Naive thymus-derived CD4-positive, alpha-beta T cell (primary cell): Measurements from ENCODE around the gene DLK1. TPM values are rescaled to one million over a fixed set of nuclear protein-coding genes. Genes with fewer than 3 reads are reported as not detected.

ENCODE experiments used
- ATAC-seq: fragments of 150-1000 bp; cut with Tn5 transposase; 2 replicates; pipeline ENCODE4 v1.10.0; 2021; ENCODE audit warnings: mild to moderate bottlenecking, moderate library complexity
- CTCF ChIA-PET: fragments of 350-600 bp; sonication (Branson Sonifier 250); formaldehyde crosslinking; loops from one replicate; lab custom pipeline; 2021; ENCODE audit warnings: antibody characterized with exemption; lab: Charles Lee
- POLR2A ChIA-PET: fragments of 350-600 bp; sonication (Branson Sonifier 250); formaldehyde crosslinking; loops from one replicate; lab custom pipeline; 2021; ENCODE audit warnings: antibody characterized with exemption, inconsistent platforms; lab: Charles Lee
- DNase-seq, 9 donors: peaks; one replicate each; pipeline versions ENCODE4 v3.0.0 to v3.0.0-alpha.2; 2020 to 2022; ENCODE audit warnings: mixed read lengths in 1 of 9
- H3K27ac ChIP-seq: one replicate; pipeline ENCODE4 v1.7.0; 2013; ENCODE audit warnings: mild to moderate bottlenecking, low read depth, low read length, moderate library complexity
- H3K27me3 ChIP-seq, 2 donors: one replicate each; pipeline ENCODE4 v1.7.0; 2013; ENCODE audit warnings: low read length in 2 of 2, mild to moderate bottlenecking in 2 of 2, moderate library complexity in 2 of 2; ENCODE audit not compliant: control insufficient read depth in 2 of 2, insufficient read depth in 2 of 2
- H3K36me3 ChIP-seq, 3 experiments: 1 replicate in 2 of 3; 2 replicates in 1 of 3; pipeline ENCODE4 v1.7.0; 2013; ENCODE audit warnings: low read length in 3 of 3, mild to moderate bottlenecking in 3 of 3, moderate library complexity in 1 of 3; ENCODE audit not compliant: insufficient read depth in 3 of 3, control insufficient read depth in 2 of 3
- H3K4me1 ChIP-seq, 2 donors: one replicate each; pipeline ENCODE4 v1.7.0; 2013; ENCODE audit warnings: low read length in 2 of 2, mild to moderate bottlenecking in 2 of 2, moderate library complexity in 1 of 2; ENCODE audit not compliant: control insufficient read depth in 2 of 2, insufficient read depth in 2 of 2
- H3K4me3 ChIP-seq: 2 replicates; pipeline ENCODE4 v1.7.0; 2013; ENCODE audit warnings: mild to moderate bottlenecking, low read length
- H3K9me3 ChIP-seq, 3 experiments: 1 replicate in 2 of 3; 2 replicates in 1 of 3; pipeline ENCODE4 v1.7.0; 2013; ENCODE audit warnings: low read length in 3 of 3; ENCODE audit not compliant: control insufficient read depth in 2 of 3
- H3K27ac Mint-ChIP-seq, 9 donors: one replicate each; pipeline ENCODE4 v1.8.0; 2020 to 2022; ENCODE audit warnings: mixed read lengths in 9 of 9, mild to moderate bottlenecking in 8 of 9, moderate library complexity in 5 of 9, inconsistent platforms in 2 of 9
- H3K27me3 Mint-ChIP-seq, 5 donors: one replicate each; pipeline ENCODE4 v1.8.0; 2021 to 2022; ENCODE audit warnings: mixed read lengths in 5 of 5, mild to moderate bottlenecking in 1 of 5
- H3K36me3 Mint-ChIP-seq, 5 donors: one replicate each; pipeline ENCODE4 v1.8.0; 2020 to 2022; ENCODE audit warnings: mixed read lengths in 5 of 5, mild to moderate bottlenecking in 3 of 5, inconsistent platforms in 1 of 5
- H3K4me1 Mint-ChIP-seq, 7 donors: one replicate each; pipeline ENCODE4 v1.8.0; 2020 to 2022; ENCODE audit warnings: mixed read lengths in 7 of 7, mild to moderate bottlenecking in 3 of 7, inconsistent platforms in 1 of 7
- H3K4me3 Mint-ChIP-seq, 10 donors: one replicate each; pipeline ENCODE4 v1.8.0; 2020 to 2022; ENCODE audit warnings: mild to moderate bottlenecking in 10 of 10, mixed read lengths in 10 of 10, moderate library complexity in 6 of 10, inconsistent platforms in 2 of 10
- H3K9me3 Mint-ChIP-seq, 11 donors: one replicate each; pipeline ENCODE4 v1.8.0; 2020 to 2022; ENCODE audit warnings: mixed read lengths in 11 of 11, mild to moderate bottlenecking in 4 of 11, inconsistent platforms in 1 of 11, moderate library complexity in 1 of 11
- intact Hi-C, 2 donors: fragments of 100-400 bp; cut with micrococcal nuclease; formaldehyde crosslinking; loops; one replicate each; pipeline ENCODE4 v1.15.1; 2023
- polyA plus RNA-seq, 2 donors: library from polyadenylated mRNA; unstranded; fragments of 300-500 nt; fragmentation: Illumina TruSeq; gene quantifications; one replicate each; pipeline ENCODE4 v1.2.3, GENCODE V29; 2021
- total RNA-seq, 6 experiments: library from RNA in 5 of 6; stranded (reverse) in 5 of 6; gene quantifications; 1 replicate in 5 of 6; 2 replicates in 1 of 6; pipeline ENCODE4 v1.2.3 and lab custom pipeline; 2021 to 2026

The DLK1 gene
- total and polyA plus RNA-seq, 7 experiments from 2014 or later: not detected

DNA sequence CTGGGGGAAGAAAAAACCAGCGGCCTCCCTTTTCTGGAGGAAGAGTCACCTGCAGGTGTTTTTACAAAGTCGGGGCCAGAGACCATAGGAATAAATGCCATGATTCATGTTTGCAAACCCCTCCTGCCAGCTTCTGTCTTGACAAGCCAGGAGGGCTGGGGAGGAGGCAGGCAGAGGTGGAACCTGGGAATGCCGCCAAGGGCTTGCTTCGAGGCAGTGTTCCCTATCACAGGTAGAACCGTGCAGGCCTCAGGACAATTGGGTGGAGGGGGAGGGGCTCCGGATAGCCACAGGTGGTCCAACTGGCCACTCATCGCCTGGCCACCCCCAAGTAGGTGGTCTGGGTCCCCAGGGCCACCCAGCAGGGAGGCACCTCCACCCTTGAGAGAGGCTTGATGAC lies 14.2 kb upstream of the DLK1 start:
- Histone ChIP-seq H3K36me3 (no peaks in the 10 kb centered on the region), H3K27ac (no peak overlapping the region), H3K9me3 (no peaks in the 10 kb centered on the region), H3K4me3 (no peak overlapping the region), H3K27me3 (no peaks in the 10 kb centered on the region), H3K4me1 (no peaks in the 10 kb centered on the region)
- CTCF ChIA-PET: no interaction called here
- POLR2A ChIA-PET: no interaction called here
- Mint-ChIP-seq H3K27ac (no peak overlapping the region), H3K27me3 (peaks cover 18 to 34% (median 26%) of the 10 kb centered on the region in 5 donors), H3K9me3 (peaks cover 0 to 8% (median 0%) of the 10 kb centered on the region in 11 donors), H3K4me1 (peaks cover 0 to 17% (median 0%) of the 10 kb centered on the region in 7 donors), H3K36me3 (no peaks in the 10 kb centered on the region), H3K4me3 (no peak overlapping the region)
- DNase-seq (no peak), ATAC-seq (no peak)
- intact Hi-C loops: no loop called here

DNA sequence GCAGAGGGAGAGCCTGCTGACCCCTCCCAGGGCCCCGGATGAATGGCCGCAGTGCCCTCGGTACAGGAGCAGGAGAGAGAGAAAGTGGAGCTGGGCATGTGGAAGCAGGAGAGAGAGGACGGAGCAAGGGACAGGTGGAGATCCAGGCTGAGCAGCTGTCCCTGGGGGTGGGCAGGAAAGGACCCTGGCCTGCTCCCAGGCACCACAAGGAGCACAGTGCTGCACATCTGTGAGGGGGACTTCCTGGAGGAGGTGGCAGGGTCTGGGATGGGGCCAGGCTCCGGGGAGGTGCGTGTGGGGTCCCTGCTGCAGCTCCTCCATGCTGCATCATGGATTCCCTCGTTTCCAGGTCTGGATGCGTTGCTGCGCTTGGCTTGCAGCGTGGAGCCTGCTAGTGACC lies 13.0 kb upstream of the DLK1 start:
- H3K4me3 Mint-ChIP-seq: no peak overlapping the region
- no peaks in the 10 kb centered on the region for H3K9me3 ChIP-seq
- POLR2A ChIA-PET: no interaction called here
- intact Hi-C loops: no loop called here
- no peak overlapping the region for H3K4me3 ChIP-seq
- peak overlapping the region in 2 of 9 donors; percentile 49 to 51 for H3K27ac Mint-ChIP-seq
- H3K4me1 Mint-ChIP-seq: peaks cover 0 to 18% (median 0%) of the 10 kb centered on the region in 7 donors
- no peak for DNase-seq
- H3K36me3 Mint-ChIP-seq: no peaks in the 10 kb centered on the region
- H3K36me3 ChIP-seq: no peaks in the 10 kb centered on the region
- peaks cover 0 to 8% (median 0%) of the 10 kb centered on the region in 11 donors for H3K9me3 Mint-ChIP-seq
- no peaks in the 10 kb centered on the region for H3K4me1 ChIP-seq
- no peak overlapping the region for H3K27ac ChIP-seq
- ATAC-seq: no peak
- CTCF ChIA-PET: no interaction called here
- H3K27me3 ChIP-seq: no peaks in the 10 kb centered on the region
- H3K27me3 Mint-ChIP-seq: peaks cover 20 to 39% (median 34%) of the 10 kb centered on the region in 5 donors

DNA sequence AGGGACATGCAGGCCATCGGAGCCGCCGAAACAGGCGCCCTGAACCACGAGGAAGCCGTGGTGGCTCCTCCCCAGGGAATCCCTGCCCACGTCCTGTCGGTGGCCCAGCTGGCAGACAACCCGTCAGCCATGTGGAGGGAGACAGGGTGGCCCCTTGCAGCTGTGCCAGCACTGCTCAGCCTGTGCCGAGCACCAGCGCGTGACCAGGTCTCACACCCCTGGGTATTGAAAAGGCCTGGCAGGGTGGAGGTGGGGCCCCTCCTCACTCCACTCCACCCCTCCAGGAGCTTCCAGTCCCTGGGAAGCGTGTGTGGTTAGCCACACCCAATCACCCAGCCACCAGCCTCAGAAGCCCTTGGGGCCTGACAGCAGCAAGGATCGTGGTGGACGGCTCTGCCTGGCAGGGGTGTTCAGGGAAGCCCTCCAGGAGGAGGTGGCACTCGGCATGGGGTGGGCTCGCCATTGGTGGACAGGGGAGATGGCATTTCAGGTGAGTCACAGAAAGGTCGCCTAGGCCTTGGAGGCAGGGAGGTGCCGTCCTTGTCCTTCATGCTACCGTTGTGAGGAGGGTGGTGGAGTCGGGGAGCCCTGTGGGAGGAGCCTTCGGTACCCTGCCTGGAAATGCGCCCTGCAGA lies 12.3 kb upstream of the DLK1 start:
- no peak overlapping the region for H3K4me3 ChIP-seq
- Mint-ChIP-seq H3K4me3 (no peak overlapping the region), H3K9me3 (peaks cover 0 to 8% (median 0%) of the 10 kb centered on the region in 11 donors), H3K36me3 (no peaks in the 10 kb centered on the region), H3K27me3 (peaks cover 21 to 42% (median 34%) of the 10 kb centered on the region in 5 donors), H3K27ac (no peak overlapping the region), H3K4me1 (peaks cover 0 to 17% (median 0%) of the 10 kb centered on the region in 7 donors)
- no peak for DNase-seq
- no peaks in the 10 kb centered on the region for H3K27me3 ChIP-seq
- no peak for ATAC-seq
- no peak overlapping the region for H3K27ac ChIP-seq
- intact Hi-C loops: no loop called here
- ChIA-PET POLR2A (no interaction called here), CTCF (no interaction called here)
- H3K4me1 ChIP-seq: no peaks in the 10 kb centered on the region
- H3K9me3 ChIP-seq: no peaks in the 10 kb centered on the region
- no peaks in the 10 kb centered on the region for H3K36me3 ChIP-seq

DNA sequence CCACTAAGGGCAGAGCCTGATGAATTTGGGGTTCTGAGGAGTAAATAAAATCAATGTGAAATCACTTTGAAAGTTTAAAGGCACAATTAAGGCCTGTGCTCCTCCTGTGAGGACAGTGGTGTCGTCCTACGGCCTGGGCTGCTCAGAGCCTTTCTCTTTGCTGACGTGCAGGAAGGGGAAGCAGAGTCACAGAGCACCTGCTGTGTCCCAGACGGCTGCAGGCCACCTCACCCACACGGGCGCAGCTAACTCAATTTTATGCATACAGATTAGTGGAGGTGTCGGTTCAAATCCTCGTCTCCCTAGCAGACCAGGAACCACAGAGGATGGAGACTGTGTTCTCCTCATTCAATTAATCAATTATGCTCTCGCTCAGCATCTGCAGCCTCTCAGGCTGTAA lies 11.4 kb upstream of the DLK1 start:
- Mint-ChIP-seq H3K4me1 (peaks cover 0 to 15% (median 0%) of the 10 kb centered on the region in 7 donors), H3K27ac (no peak overlapping the region), H3K9me3 (peaks cover 0 to 8% (median 0%) of the 10 kb centered on the region in 11 donors), H3K4me3 (no peak overlapping the region), H3K27me3 (peaks cover 19 to 41% (median 31%) of the 10 kb centered on the region in 5 donors), H3K36me3 (no peaks in the 10 kb centered on the region)
- H3K4me1 ChIP-seq: no peaks in the 10 kb centered on the region
- DNase-seq (no peak), ATAC-seq (no peak)
- H3K36me3 ChIP-seq: no peaks in the 10 kb centered on the region
- CTCF ChIA-PET: no interaction called here
- H3K4me3 ChIP-seq: no peak overlapping the region
- no peak overlapping the region for H3K27ac ChIP-seq
- H3K27me3 ChIP-seq: no peaks in the 10 kb centered on the region
- intact Hi-C loops: no loop called here
- POLR2A ChIA-PET: no interaction called here
- no peaks in the 10 kb centered on the region for H3K9me3 ChIP-seq

DNA sequence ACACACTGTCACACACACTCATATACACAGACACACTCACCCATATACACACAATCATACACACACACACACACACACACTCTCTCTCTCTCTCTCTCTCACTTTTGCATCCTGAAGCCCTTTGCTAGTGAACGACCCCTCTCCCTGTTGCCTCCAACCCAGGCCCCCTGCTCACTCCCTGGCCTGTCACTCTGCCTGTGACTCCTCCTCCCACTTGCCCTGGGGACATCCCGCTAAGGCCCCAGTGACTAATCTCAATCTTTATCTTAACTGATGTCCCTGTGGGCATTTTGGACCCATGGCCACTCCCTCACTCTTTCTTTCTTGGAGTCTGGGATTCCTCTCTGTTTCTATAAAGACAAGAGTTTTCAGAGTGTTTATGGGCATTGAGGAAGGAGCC lies 10.9 kb upstream of the DLK1 start:
- Mint-ChIP-seq H3K4me3 (no peak overlapping the region), H3K36me3 (no peaks in the 10 kb centered on the region), H3K27ac (no peak overlapping the region), H3K9me3 (peaks cover 0 to 8% (median 0%) of the 10 kb centered on the region in 11 donors), H3K27me3 (peaks cover 14 to 38% (median 27%) of the 10 kb centered on the region in 5 donors), H3K4me1 (peaks cover 0 to 15% (median 0%) of the 10 kb centered on the region in 7 donors)
- ATAC-seq (no peak), DNase-seq (no peak)
- POLR2A ChIA-PET: no interaction called here
- intact Hi-C loops: no loop called here
- H3K36me3 ChIP-seq: no peaks in the 10 kb centered on the region
- no peak overlapping the region for H3K27ac ChIP-seq
- H3K27me3 ChIP-seq: no peaks in the 10 kb centered on the region
- CTCF ChIA-PET: no interaction called here
- H3K4me1 ChIP-seq: no peaks in the 10 kb centered on the region
- H3K9me3 ChIP-seq: no peaks in the 10 kb centered on the region
- H3K4me3 ChIP-seq: no peak overlapping the region

DNA sequence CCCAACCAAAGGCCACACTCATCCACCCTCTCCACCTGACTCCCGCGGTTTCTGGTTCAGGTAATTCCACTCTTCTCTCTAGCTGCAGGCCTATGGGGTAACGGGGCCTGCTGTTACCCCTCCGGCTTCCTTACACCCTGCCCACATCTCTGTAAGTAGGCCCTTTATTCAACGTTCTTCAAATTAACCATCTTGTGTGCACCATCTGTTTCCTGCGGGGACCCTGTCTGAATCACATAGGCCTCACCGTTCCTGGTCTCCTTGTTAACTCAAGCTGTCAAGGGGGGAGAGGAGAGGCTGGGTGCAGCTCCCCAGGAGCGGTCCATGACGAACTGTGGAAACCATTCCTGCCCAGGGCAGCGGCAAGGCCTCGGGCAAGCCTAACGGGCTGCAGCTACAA lies 9.3 kb upstream of the DLK1 start:
- Histone ChIP-seq H3K36me3 (no peaks in the 10 kb centered on the region), H3K27ac (no peak overlapping the region), H3K4me3 (no peak overlapping the region), H3K9me3 (no peaks in the 10 kb centered on the region), H3K27me3 (no peaks in the 10 kb centered on the region), H3K4me1 (no peaks in the 10 kb centered on the region)
- CTCF ChIA-PET: no interaction called here
- ATAC-seq (peak; percentile 24), DNase-seq (no peak)
- intact Hi-C loops: no loop called here
- POLR2A ChIA-PET: no interaction called here
- no peaks in the 10 kb centered on the region for H3K36me3 Mint-ChIP-seq
- H3K4me3 Mint-ChIP-seq: no peak overlapping the region
- H3K27me3 Mint-ChIP-seq: peaks cover 11 to 30% (median 16%) of the 10 kb centered on the region in 5 donors
- H3K4me1 Mint-ChIP-seq: peaks cover 0 to 8% (median 0%) of the 10 kb centered on the region in 7 donors
- H3K27ac Mint-ChIP-seq: no peak overlapping the region
- peaks cover 0 to 8% (median 0%) of the 10 kb centered on the region in 11 donors for H3K9me3 Mint-ChIP-seq

DNA sequence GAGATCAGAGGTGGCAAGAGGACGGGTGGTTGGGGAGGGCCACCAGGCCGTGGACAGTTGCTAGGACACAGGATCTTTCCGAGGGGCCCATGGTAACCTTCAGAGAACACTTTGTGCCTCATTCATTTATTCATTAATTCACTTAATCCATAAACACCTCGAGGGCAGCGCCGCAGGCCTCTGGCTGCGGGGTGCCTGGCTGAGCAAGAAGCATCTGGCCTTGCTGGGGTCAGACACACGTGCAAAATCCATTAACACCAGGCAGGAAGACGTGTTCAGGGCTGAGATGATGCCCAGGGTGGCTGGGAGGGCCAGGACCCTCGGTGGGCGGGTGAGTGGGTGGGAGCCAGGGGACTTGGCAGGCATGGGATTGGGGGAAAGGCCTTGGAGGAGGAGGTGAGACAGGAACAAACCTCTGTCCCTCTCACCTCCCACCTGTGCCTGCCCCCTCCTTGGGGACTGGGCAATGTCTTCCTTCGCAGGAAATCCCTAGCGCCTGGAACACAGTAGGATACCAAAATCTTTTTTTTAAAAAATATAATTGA lies 6.6 kb upstream of the DLK1 start:
- ATAC-seq (no peak), DNase-seq (no peak)
- POLR2A ChIA-PET: no interaction called here
- no peak overlapping the region for H3K27ac ChIP-seq
- Mint-ChIP-seq H3K9me3 (peaks cover 0 to 6% (median 0%) of the 10 kb centered on the region in 11 donors), H3K27me3 (peaks cover 7 to 23% (median 12%) of the 10 kb centered on the region in 5 donors), H3K4me3 (no peak overlapping the region), H3K36me3 (no peaks in the 10 kb centered on the region), H3K4me1 (peaks cover 0 to 6% (median 0%) of the 10 kb centered on the region in 7 donors), H3K27ac (no peak overlapping the region)
- no peaks in the 10 kb centered on the region for H3K9me3 ChIP-seq
- no peaks in the 10 kb centered on the region for H3K27me3 ChIP-seq
- CTCF ChIA-PET: interaction anchor here (0.7 kb wide), 1 partner anchor 10 kb away, joined by 3 read pairs; no protein-coding TSS in a partner anchor
- intact Hi-C loops: no loop called here
- H3K4me1 ChIP-seq: no peaks in the 10 kb centered on the region
- H3K36me3 ChIP-seq: no peaks in the 10 kb centered on the region
- no peak overlapping the region for H3K4me3 ChIP-seq
